Sigmoid colon (tissue), 4 donors: ENCODE data around the gene SPPL3.

Experiments
- CTCF ChIP-seq, 4 experiments: fragments of 450-650 bp in 3 of 4; fragments of 200-600 bp in 1 of 4; IDR thresholded peaks; one replicate each; pipeline ENCODE4 v1.5.1; 2016 to 2019; ENCODE audit warnings: antibody characterized with exemption in 4 of 4, mild to moderate bottlenecking in 3 of 4, moderate library complexity in 2 of 4
- EP300 ChIP-seq, 4 donors: sonication (generic); formaldehyde crosslinking; IDR thresholded peaks; one replicate each; pipeline ENCODE4 v1.6.1; 2017; ENCODE audit warnings: antibody characterized with exemption in 4 of 4
- POLR2A ChIP-seq, 2 donors: fragments of 450-650 bp; IDR thresholded peaks; one replicate each; pipeline ENCODE4 v1.6.1; 2016; ENCODE audit warnings: antibody characterized with exemption in 2 of 2, mild to moderate bottlenecking in 2 of 2, moderate library complexity in 2 of 2
- POLR2AphosphoS5 ChIP-seq, 4 donors: sonication (generic); formaldehyde crosslinking; IDR thresholded peaks; one replicate each; pipeline ENCODE4 v1.6.1; 2017; ENCODE audit warnings: antibody characterized with exemption in 4 of 4

DNA sequence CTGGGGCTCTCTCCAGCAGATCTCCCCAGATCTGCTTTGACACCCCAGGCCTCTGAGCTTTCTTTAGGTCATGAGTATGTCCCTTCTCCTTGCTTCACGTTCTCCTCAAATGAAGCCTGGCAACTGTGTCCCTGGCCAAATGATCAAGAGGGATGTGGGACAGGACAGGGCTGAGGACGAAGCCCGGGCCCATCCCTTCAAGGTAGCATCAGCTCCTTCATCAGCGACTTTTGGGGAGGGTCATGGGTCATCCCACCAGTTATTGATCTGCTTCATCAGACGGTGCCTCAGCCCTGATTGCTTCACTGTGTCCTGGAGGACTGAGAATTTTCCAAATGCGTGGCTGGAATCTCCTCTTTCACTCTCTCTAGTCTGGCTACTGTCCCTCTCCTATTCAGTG, 146.2 kb downstream of the SPPL3 start:
- TF ChIP-seq CTCF (IDR thresholded peaks at IDR 0.05) (no peak), POLR2AphosphoS5 (IDR thresholded peaks at IDR 0.05) (no peak), POLR2A (IDR thresholded peaks at IDR 0.05) (no peak), EP300 (IDR thresholded peaks at IDR 0.05) (no peak)
